K562 (cell line): ENCODE data around the gene NEDD4L. TPM values are rescaled to one million over a fixed set of nuclear protein-coding genes. Genes with fewer than 3 reads are reported as not detected.

Experiments used
- ATAC-seq: fragments of 200-7000 bp; cut with Tn5 transposase; 3 replicates; pipeline ENCODE4 v1.9.1; 2020; ENCODE audit warnings: moderate library complexity
- BruUV-seq: library from RNA; stranded (reverse); fragments of 400-500 nt; replicated peaks from 2 replicates; lab custom pipeline; 2021; lab: Mats Ljungman, UMichigan
- CTCF ChIA-PET: fragments of 300-600 bp; formaldehyde crosslinking; extraction: SDS; loops from one replicate; lab custom pipeline; 2021; ENCODE audit warnings: low intra/inter-chr PET ratio; lab: Yijun Ruan, JAX
- POLR2A ChIA-PET: fragments of 300-600, 350-650 bp; sonication (Branson Sonifier 250); formaldehyde crosslinking; extraction: SDS; loops from one replicate; lab custom pipeline; 2021; ENCODE audit warnings: antibody characterized with exemption, inconsistent platforms; lab: Yijun Ruan, JAX
- DNase-seq, 4 experiments: peaks; one replicate each; pipeline versions ENCODE4 v3.0.0 to v3.0.0-alpha.2; 2011 to 2018; ENCODE audit warnings: low spot score in 3 of 4, mixed read lengths in 3 of 4; ENCODE audit errors: extremely low read depth in 1 of 4
- FAIRE-seq: peaks from 2 replicates; lab custom pipeline; 2011; peaks lifted over from hg19 to GRCh38; lab: Jason Lieb, UNC
- H2AFZ ChIP-seq: 2 replicates; pipeline ENCODE4 v1.6.0; 2011; ENCODE audit warnings: low read depth, low read length, control low read depth, inconsistent platforms
- H3K27ac ChIP-seq: fragments of 200-600 bp; 3 replicates; pipeline ENCODE4 v1.8.0; 2011; ENCODE audit warnings: low read depth, mild to moderate bottlenecking, control low read depth, inconsistent platforms, low read length, moderate library complexity, mixed read lengths; ENCODE audit errors: extremely low read depth
- H3K27me3 ChIP-seq, 2 experiments: fragments of 300-600 bp in 1 of 2; 2 replicates in 1 of 2; 3 replicates in 1 of 2; pipeline versions ENCODE4 v1.6.0 to v1.8.0; 2011; ENCODE audit warnings: inconsistent platforms in 2 of 2, low read length in 2 of 2, mild to moderate bottlenecking in 1 of 2, mixed read lengths in 1 of 2, moderate library complexity in 1 of 2; ENCODE audit not compliant: control insufficient read depth in 2 of 2, insufficient read depth in 2 of 2
- H3K36me3 ChIP-seq: fragments of 300-600 bp; 3 replicates; pipeline ENCODE4 v1.8.0; 2011; ENCODE audit warnings: mild to moderate bottlenecking, low read length, inconsistent platforms; ENCODE audit not compliant: control insufficient read depth, insufficient read depth
- H3K4me1 ChIP-seq, 2 experiments: fragments of 200-600 bp in 1 of 2; replicated peaks in 1 of 2; 2 replicates in 1 of 2; 3 replicates in 1 of 2; pipeline versions ENCODE4 v1.5.1 to v1.8.0; 2011; ENCODE audit warnings: inconsistent platforms in 2 of 2, low read length in 2 of 2, mild to moderate bottlenecking in 1 of 2, mixed read lengths in 1 of 2, moderate library complexity in 1 of 2; ENCODE audit not compliant: control insufficient read depth in 2 of 2, insufficient read depth in 2 of 2
- H3K4me2 ChIP-seq: 2 replicates; pipeline ENCODE4 v1.6.1; 2011; ENCODE audit warnings: low read length, control low read depth, inconsistent platforms, mixed read lengths; ENCODE audit not compliant: insufficient read depth
- H3K4me3 ChIP-seq: fragments of 200-600 bp; sonication (generic), shearing (Covaris generic); 2 replicates; pipeline ENCODE4 v1.5.1; 2016; ENCODE audit warnings: control low read depth, inconsistent platforms
- H3K79me2 ChIP-seq: fragments of 200-600 bp; 3 replicates; pipeline ENCODE4 v1.8.0; 2011; ENCODE audit warnings: low read length, inconsistent platforms; ENCODE audit not compliant: control insufficient read depth, insufficient read depth
- H3K9ac ChIP-seq, 2 experiments: 2 replicates each; pipeline versions ENCODE4 v1.6.0 to v1.6.1; 2011; ENCODE audit warnings: low read depth in 2 of 2, low read length in 2 of 2, control low read depth in 1 of 2, inconsistent platforms in 1 of 2, mild to moderate bottlenecking in 1 of 2, mixed read lengths in 1 of 2; ENCODE audit not compliant: insufficient read depth in 1 of 2
- H3K9me1 ChIP-seq: one replicate; pipeline ENCODE4 v1.6.0; 2011; ENCODE audit warnings: inconsistent platforms, mild to moderate bottlenecking, low read length, moderate library complexity; ENCODE audit not compliant: control insufficient read depth, insufficient read depth
- H3K9me3 ChIP-seq: replicated peaks from 2 replicates; pipeline ENCODE4 v1.5.1; 2011; ENCODE audit warnings: low read depth, low read length, inconsistent platforms; ENCODE audit not compliant: control insufficient read depth, insufficient read depth
- H4K20me1 ChIP-seq: replicated peaks from 2 replicates; pipeline ENCODE4 v1.6.1; 2011; ENCODE audit warnings: low read length, inconsistent platforms, mixed read lengths; ENCODE audit not compliant: control insufficient read depth, insufficient read depth
- ARID1B ChIP-seq: fragments of 450-650 bp; IDR thresholded peaks from 2 replicates; pipeline ENCODE4 v1.6.1; 2016; ENCODE audit warnings: antibody characterized with exemption, mild to moderate bottlenecking, inconsistent platforms
- ARNT ChIP-seq, 2 experiments: fragments of 450-650 bp; IDR thresholded peaks; 2 replicates each; pipeline ENCODE4 v1.6.1; 2016; ENCODE audit warnings: mild to moderate bottlenecking in 1 of 2
- ATF1 ChIP-seq, 2 experiments: fragments of 450-650 bp in 1 of 2; IDR thresholded peaks; 2 replicates each; pipeline ENCODE4 v1.6.1; 2016; ENCODE audit warnings: missing compliant biosample characterization in 1 of 2, missing genetic modification characterization in 1 of 2
- EWSR1 ChIP-seq: fragments of 450-650 bp; IDR thresholded peaks from 2 replicates; pipeline ENCODE4 v1.6.1; 2018; ENCODE audit warnings: borderline replicate concordance, mild to moderate bottlenecking, low read depth, moderate library complexity; ENCODE audit not compliant: partially characterized antibody
- FOXK1 ChIP-seq: sonication (generic); formaldehyde crosslinking; IDR thresholded peaks from 2 replicates; pipeline ENCODE4 v1.8.0; 2022; ENCODE audit warnings: missing genetic modification reagents, mild to moderate bottlenecking, borderline replicate concordance
- SAFB ChIP-seq: fragments of 200-400 bp; formaldehyde crosslinking; IDR thresholded peaks from 2 replicates; pipeline ENCODE4 v1.6.1; 2017; ENCODE audit warnings: low read depth, low read length, borderline replicate concordance
- SP1 ChIP-seq: sonication (generic); formaldehyde crosslinking; IDR thresholded peaks from 2 replicates; pipeline ENCODE4 v1.8.1; 2022; ENCODE audit warnings: mild to moderate bottlenecking, missing genetic modification reagents
- ZNF23 ChIP-seq: fragments of 250-450 bp; sonication (Bioruptor Pico); IDR thresholded peaks from 2 replicates; pipeline ENCODE4 v1.4.0; 2020; ENCODE audit warnings: mild to moderate bottlenecking
- ZNF589 ChIP-seq: fragments of 200-800 bp; sonication (Bioruptor generic); IDR thresholded peaks from 2 replicates; pipeline ENCODE4 v1.6.1; 2016; ENCODE audit warnings: low read depth, missing genetic modification characterization, missing compliant biosample characterization
- WGBS: fragments of 100-300 bp; shearing (Covaris generic); methylation state at CpG from one replicate; pipeline ENCODE4 v1.1.6; 2016; ENCODE audit warnings: low coverage, mixed read lengths; ENCODE audit not compliant: insufficient coverage; ENCODE audit errors: missing lambda C conversion rate; 5-methylcytosine and 5-hydroxymethylcytosine counted together
- in situ Hi-C: fragments of 300-500 bp; cut with MboI; formaldehyde crosslinking; loops from 4 replicates; pipeline ENCODE4 v1.15.0; 2018; ENCODE audit warnings: inconsistent platforms, mixed read lengths
- intact Hi-C: fragments of 100-400 bp; cut with micrococcal nuclease; formaldehyde crosslinking; loops from 2 replicates; pipeline ENCODE4 v1.14.2; 2022
- polyA plus RNA-seq, 8 experiments: library from polyadenylated mRNA; depleted of rRNA in 4 of 8; stranded (reverse) in 5 of 8; unstranded in 3 of 8; fragments of >200 nt; fragmentation: Nextera tagmentation in 2 of 8; fragmentation: Illumina TruSeq in 1 of 8; extraction: Ambion mirVana in 2 of 8; extraction: Trizol in 1 of 8; gene quantifications; 2 replicates each; pipeline versions ENCODE4 v1.2.1 to v1.2.3, GENCODE V29; 2011 to 2014; ENCODE audit warnings: inconsistent platforms in 1 of 8, missing spikeins in 1 of 8
- total RNA-seq, 7 experiments: library from RNA; depleted of rRNA in 6 of 7; stranded (reverse); fragments of >200 nt in 6 of 7; fragmentation: Illumina TruSeq in 2 of 7; extraction: Trizol in 2 of 7; gene quantifications; 2 replicates each; pipeline versions ENCODE4 v1.2.1 to v1.2.3, GENCODE V29; 2011 to 2021; ENCODE audit warnings: low replicate concordance in 1 of 7
- TF ChIP-seq, protein P1 (sequence below): fragments of 250-450 bp; sonication (Bioruptor Pico); IDR thresholded peaks from 2 replicates; pipeline ENCODE4 v1.4.0; 2020; ENCODE audit warnings: mild to moderate bottlenecking, moderate library complexity

NEDD4L gene
- total and polyA plus RNA-seq, 9 of the 15 experiments (the other 6 are each of a cell fraction or from before 2014, with no cell fraction given) = 8.1 to 33.4 (median 19.9) TPM

DNA sequence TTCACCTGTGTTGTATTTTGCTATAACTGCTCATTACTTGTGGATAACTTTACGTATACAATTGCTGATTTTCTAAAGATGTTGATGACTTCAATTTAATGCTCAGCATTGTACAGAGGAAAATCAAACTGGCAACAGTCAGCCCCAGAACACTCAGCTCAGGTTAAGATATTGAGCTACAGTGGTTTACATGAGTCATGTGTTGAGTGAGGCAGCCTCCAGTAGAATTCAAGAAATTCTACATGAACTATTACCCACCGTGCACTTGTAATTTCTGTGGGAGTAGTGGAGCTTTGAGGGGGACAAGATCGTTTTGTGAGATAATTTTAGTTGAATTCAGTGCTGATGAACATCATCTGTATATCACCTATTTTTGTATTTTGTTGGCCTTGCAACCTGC is 292.6 kb downstream of the NEDD4L start:
- 51% methylated on average over 3 of the region's 3 CpGs for WGBS
- no peak overlapping the region for H3K27ac ChIP-seq
- CTCF ChIA-PET = no interaction called here

DNA sequence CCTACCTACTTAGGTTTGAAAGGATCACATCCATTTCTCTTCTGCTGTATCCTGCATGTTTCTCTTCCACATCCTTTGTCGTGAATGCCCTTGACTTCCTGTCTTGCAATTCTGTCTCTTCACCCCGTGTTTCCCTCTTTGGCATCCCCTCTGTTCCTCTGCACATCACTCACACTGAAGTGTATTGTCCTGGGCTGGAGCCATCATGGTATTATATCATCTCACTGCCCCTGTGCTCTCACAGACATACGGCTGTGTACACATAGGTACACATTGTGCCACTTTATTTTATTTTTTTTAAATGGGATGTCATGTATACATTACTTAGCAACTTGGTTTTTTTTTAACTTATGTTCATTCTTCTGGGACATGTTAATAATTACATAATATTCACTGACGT is 293.3 kb downstream of the NEDD4L start:
- 62% methylated on average over 4 of the region's 4 CpGs for WGBS
- intact Hi-C loops = no loop called here
- Histone ChIP-seq H3K4me3 (no peak overlapping the region), H3K9me3 (no peaks in the 10 kb centered on the region), H3K4me1 (no peaks in the 10 kb centered on the region), H2AFZ (no peak overlapping the region), H3K79me2 (no peaks in the 10 kb centered on the region), H3K27me3 (no peaks in the 10 kb centered on the region), H3K9ac (no peak overlapping the region), H3K4me2 (no peak overlapping the region), H3K36me3 (peaks cover 3% of the 10 kb centered on the region; the same call in 1 of the 3 replicates), H3K27ac (no peak overlapping the region), H4K20me1 (no peaks in the 10 kb centered on the region), H3K9me1 (no peaks in the 10 kb centered on the region)
- ChIA-PET POLR2A (no interaction called here), CTCF (no interaction called here)
- ATAC-seq = no peak
- no peak for FAIRE-seq
- TF ChIP-seq ARNT (IDR thresholded peaks at IDR 0.05) (no peak), ZNF23 (CRISPR knock-in tag) (no peak), FOXK1 (no peak), ARID1B (no peak), SP1 (CRISPR knock-in tag) (no peak), ATF1 (CRISPR knock-in tag; IDR thresholded peaks at IDR 0.05) (no peak), ATF1 (tag; IDR thresholded peaks at IDR 0.05) (no peak), ZNF589 (no peak)
- DNase-seq = no peak
- no TSS peak for BruUV-seq
- in situ Hi-C loops = no loop called here

More for the DNA sequence above, 292.6 kb downstream of the NEDD4L start:
- Histone ChIP-seq H3K4me2 (no peak overlapping the region), H3K9me1 (no peaks in the 10 kb centered on the region), H3K4me3 (no peak overlapping the region), H3K27me3 (no peaks in the 10 kb centered on the region), H3K9me3 (no peaks in the 10 kb centered on the region), H4K20me1 (no peaks in the 10 kb centered on the region), H3K4me1 (no peaks in the 10 kb centered on the region), H3K36me3 (peaks cover 3% of the 10 kb centered on the region; the same call in 1 of the 3 replicates), H3K79me2 (no peaks in the 10 kb centered on the region), H3K9ac (no peak overlapping the region), H2AFZ (no peak overlapping the region)
- in situ Hi-C loops = no loop called here
- no peak for DNase-seq
- no peak for ATAC-seq
- intact Hi-C loops = no loop called here
- no TSS peak for BruUV-seq
- POLR2A ChIA-PET = no interaction called here
- FAIRE-seq = no peak
- no peak for TF ChIP-seq SAFB
- no peak for TF ChIP-seq EWSR1
- TF ChIP-seq, protein P1, sequence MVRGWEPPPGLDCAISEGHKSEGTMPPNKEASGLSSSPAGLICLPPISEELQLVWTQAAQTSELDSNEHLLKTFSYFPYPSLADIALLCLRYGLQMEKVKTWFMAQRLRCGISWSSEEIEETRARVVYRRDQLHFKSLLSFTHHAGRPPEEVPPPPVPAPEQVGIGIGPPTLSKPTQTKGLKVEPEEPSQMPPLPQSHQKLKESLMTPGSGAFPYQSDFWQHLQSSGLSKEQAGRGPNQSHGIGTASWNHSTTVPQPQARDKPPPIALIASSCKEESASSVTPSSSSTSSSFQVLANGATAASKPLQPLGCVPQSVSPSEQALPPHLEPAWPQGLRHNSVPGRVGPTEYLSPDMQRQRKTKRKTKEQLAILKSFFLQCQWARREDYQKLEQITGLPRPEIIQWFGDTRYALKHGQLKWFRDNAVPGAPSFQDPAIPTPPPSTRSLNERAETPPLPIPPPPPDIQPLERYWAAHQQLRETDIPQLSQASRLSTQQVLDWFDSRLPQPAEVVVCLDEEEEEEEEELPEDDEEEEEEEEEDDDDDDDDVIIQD (CRISPR knock-in tag) = no peak
